Measurements from ENCODE around the gene PHRF1. TPM values are rescaled to one million over a fixed set of nuclear protein-coding genes. Genes with fewer than 3 reads are reported as not detected.

The PHRF1 gene
- total and polyA plus RNA-seq, 2 donors (not counting 3 experiments of a cell fraction or from before 2014, with no cell fraction given): 14.2 to 39.4 TPM

- BruUV-seq (replicated peaks): no TSS peak
- no peak for FAIRE-seq
These were observed 84.0 kb downstream of the PHRF1 start for GRCh38 chr11:660281-660680.

More at GRCh38 chr11:660281-660680, 84.0 kb downstream of the PHRF1 start:
- Histone ChIP-seq H3K79me2 (ENCODE audit: control insufficient read depth, insufficient read depth, low read length) (no peaks in the 10 kb centered on the region), H3K9ac (replicated peaks; ENCODE audit: extremely low read depth, insufficient read depth, low read length) (no peak overlapping the region), H3K4me3 (replicated peaks in 1 of 3; ENCODE audit: insufficient read depth in 1 of 3, low read depth in 1 of 3, low read length in 3 of 3) (no peak overlapping the region), H3K4me1 (ENCODE audit: control insufficient read depth, extremely low read depth, insufficient read depth, low read length) (no peaks in the 10 kb centered on the region), H4K20me1 (replicated peaks; ENCODE audit: control insufficient read depth, extremely low read depth, insufficient read depth, low read length) (no peaks in the 10 kb centered on the region), H2AFZ (ENCODE audit: low read depth, low read length) (no peak overlapping the region), H3K27me3 (ENCODE audit: control insufficient read depth in 2 of 2, insufficient read depth in 2 of 2, low read length in 2 of 2) (no peaks in the 10 kb centered on the region), H3K4me2 (ENCODE audit: insufficient read depth, low read length) (no peak overlapping the region), H3K36me3 (ENCODE audit: control insufficient read depth in 2 of 2, extremely low read depth in 1 of 2, insufficient read depth in 2 of 2, low read length in 2 of 2) (peaks cover 2 to 28% of the 10 kb centered on the region in 2 experiments), H3K9me1 (replicated peaks; ENCODE audit: control insufficient read depth, extremely low read depth, insufficient read depth, low read length) (no peaks in the 10 kb centered on the region), H3K27ac (ENCODE audit: insufficient read depth, low read depth, low read length) (no peak overlapping the region), H3K9me3 (replicated peaks; ENCODE audit: control insufficient read depth, insufficient read depth, low read length) (no peaks in the 10 kb centered on the region)
- ChIA-PET CTCF (interaction anchor here (0.9 to 1.0 kb wide), 2 partner anchors 21 to 62 kb away, joined by 3 read pairs; no protein-coding TSS in a partner anchor), POLR2A (no interaction called here)
- dilution Hi-C loops (cut with MboI; ENCODE audit: extremely low pct_ligation_motif_present, low sequenced_read_pairs) (no loop called here), intact Hi-C loops (cut with micrococcal nuclease) (no loop called here)
- no peak for DNase-seq (ENCODE audit: low read depth, low spot score)
- TF ChIP-seq POLR2AphosphoS5 (IDR thresholded peaks at IDR 0.05; ENCODE audit: insufficient read depth, low read depth, low read length) (no peak), FOS (IDR thresholded peaks at IDR 0.05; ENCODE audit: borderline replicate concordance, insufficient read depth, low read length) (no peak), CTCF (IDR thresholded peaks at IDR 0.05; ENCODE audit: extremely low read depth in 1 of 2, insufficient read depth in 1 of 2, low read depth in 1 of 2, low read length in 2 of 2) (no peak), JUN (IDR thresholded peaks at IDR 0.05; ENCODE audit: borderline replicate concordance, insufficient read depth, insufficient read length, low read depth) (no peak), EZH2 (IDR thresholded peaks at IDR 0.05; ENCODE audit: borderline replicate concordance, low read depth, low read length, severe bottlenecking) (no peak), POLR2A (IDR thresholded peaks at IDR 0.05; ENCODE audit: low read depth, low read length) (no peak), GATA2 (IDR thresholded peaks at IDR 0.05; ENCODE audit: insufficient read depth, insufficient read length, low read depth, low read length) (no peak), MAX (IDR thresholded peaks at IDR 0.05; ENCODE audit: insufficient read depth, insufficient read length) (no peak)
